GM19099 (cell line): Measurements from ENCODE around the gene FOXP1.

Experiments
- POLR2A ChIP-seq: IDR thresholded peaks from 3 replicates; pipeline ENCODE4 v1.6.1; 2011; ENCODE audit warnings: low read depth; ENCODE audit not compliant: insufficient read length; ENCODE audit errors: extremely low read depth

Gene FOXP1

DNA sequence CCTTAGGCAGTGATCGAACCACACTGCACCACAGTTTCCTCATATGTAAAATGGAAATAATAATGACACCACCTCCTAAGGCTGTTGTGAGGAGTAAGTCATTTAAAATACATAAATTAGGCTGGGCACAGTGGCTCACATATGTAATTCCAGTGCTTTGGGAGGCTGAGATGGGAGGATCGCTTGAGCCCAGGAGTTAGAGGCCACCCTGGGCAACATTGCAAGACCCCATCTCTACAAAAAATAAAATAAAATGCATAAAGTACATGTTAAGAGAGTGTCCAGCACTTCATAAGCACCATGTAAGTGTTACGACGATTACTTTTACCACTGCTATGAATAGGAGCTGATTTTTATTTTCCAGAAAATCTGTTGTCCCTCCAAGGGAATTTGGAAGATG is 440.0 kb downstream of the FOXP1 start:
- no peak for TF ChIP-seq POLR2A

DNA sequence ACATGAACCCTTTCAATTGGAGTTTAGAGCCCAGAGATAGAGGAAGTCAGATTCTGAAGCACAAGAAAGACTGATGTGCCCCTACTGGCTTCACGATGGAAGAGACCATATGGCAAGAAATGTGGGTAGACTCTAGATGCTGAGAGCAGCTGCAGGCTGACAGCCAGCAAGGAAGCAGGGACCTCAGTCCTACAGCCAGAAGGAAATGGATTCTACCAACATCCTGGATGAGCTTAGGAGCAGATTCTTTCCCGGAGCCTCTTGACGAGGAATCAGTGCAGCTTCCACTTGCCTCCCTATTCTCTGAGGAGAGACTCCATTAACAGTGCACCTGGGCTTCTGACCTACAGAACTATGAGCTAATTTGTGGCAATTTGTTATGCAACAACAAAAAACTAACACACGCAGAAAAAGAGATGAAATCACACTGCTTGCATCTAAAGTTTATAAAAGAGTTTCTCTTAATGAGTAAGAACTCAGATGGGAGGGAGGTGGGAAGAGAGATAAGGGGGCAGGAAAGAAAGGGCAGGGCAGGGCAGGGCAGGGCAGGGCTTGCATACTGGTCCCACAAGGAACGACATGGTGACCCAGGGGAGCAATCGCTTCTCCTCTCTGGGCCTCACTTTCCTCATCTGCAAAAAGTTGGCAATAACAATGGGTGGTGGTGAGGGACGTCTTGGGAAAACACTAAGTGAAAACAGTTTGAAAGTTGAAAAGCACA is 440.9 kb downstream of the FOXP1 start:
- TF ChIP-seq POLR2A = no peak

DNA sequence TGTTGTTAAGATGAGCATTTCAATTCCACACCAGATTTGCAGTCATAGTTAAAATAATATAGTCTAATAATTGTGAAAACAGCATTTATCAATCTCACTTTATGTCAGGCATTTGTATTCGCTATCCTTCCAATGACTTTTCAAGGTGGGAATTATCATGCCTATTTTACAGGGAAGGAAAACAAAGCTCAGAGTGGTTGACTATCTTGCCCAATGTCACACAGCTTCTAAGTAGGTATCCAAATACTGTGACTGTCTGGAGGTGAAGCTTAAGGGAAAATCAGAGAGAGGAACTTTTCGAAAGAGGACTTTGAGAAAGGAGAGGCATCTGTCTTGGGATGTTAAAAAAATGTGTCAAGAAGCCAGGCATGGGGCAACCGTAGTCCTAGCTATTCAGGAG is 443.1 kb downstream of the FOXP1 start:
- no peak for TF ChIP-seq POLR2A

DNA sequence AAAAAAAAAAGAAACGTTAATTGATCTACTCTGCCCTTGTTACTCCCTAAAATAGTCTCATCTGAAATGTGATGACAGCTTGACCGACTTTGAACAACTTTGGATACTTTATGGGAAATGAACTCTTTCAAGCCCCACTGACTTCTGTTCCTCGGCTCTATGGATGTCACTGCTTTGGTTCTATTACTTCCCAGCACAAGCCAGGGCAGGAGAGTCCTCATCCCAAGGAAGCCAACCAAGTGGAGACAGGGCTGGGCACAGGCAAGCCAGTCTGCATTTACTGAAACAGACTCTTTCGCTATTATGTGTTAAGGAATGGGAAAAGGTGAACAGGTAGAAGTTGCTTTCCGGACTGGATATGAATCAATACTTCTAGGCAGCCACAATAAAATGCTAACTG is 444.0 kb downstream of the FOXP1 start:
- no peak for TF ChIP-seq POLR2A

DNA sequence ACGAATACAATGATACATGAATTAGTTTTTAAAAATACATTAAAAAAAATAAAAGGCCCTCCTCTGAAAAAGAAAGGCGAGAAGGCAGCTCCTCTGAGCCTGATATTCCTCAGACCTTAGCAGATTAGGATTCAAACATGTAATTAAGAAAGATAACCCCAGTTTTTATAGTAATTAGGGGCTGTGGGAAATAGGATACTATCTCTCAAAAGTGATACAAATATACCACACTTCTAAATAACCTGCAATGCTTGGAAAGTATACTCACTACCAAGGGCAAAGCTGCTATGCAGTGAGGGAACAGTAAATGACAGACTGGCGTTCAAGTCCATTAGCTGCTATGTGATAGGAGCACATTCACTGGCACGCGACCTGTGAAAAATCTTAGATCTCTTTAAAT is 445.1 kb downstream of the FOXP1 start:
- no peak for TF ChIP-seq POLR2A

DNA sequence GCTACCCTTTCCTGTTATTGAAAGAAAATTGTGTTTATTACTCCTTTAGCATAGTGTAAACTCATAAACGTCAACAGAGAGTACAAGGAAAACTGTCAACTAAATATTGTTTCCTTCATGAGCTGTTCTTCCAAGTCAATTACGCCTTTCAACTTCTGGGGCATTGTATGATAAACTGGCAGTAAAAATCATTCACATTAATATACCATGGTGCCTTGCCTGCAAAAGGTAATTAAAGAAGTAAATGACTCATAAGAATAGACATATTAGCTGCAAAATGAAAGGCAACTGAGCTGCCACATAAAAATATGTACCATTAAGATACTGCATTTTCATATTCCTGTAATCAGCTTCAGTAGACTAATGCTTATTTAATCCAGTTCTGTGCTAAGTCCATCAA is 447.3 kb downstream of the FOXP1 start:
- TF ChIP-seq POLR2A = no peak

DNA sequence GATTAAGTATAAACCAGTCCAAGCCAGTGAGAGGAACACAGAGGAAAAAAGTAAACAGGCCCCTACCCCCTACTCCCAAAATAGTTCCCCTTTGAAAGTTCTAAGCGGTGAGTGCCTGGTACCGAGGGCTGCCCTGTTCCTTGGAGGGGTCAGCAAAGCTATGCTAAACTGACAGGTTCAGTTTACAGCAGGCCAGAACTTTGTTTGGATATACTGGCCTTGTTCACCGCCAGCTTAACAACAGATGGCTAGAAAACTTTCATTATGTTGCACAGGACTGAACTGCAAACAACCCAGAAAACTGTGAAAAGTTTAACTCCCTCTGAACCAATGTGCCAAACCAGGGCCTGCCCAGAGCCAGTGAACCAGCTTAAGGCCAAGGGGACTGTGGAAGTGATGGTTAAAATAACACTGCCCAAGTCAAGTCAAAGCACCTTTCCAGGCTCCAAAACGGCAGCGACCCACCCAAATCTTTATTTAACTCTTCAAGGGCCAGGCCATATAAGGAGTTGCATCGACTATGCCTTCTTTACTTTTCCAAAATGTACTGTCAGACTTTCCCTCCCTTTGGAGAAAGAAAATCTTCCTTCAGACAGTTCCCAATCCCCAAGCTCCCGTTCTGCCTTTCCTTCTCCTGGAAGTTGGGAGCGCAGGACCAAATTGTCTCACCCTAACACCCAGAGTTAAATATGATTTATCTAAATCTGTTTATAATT is 448.0 kb downstream of the FOXP1 start:
- TF ChIP-seq POLR2A = no peak

DNA sequence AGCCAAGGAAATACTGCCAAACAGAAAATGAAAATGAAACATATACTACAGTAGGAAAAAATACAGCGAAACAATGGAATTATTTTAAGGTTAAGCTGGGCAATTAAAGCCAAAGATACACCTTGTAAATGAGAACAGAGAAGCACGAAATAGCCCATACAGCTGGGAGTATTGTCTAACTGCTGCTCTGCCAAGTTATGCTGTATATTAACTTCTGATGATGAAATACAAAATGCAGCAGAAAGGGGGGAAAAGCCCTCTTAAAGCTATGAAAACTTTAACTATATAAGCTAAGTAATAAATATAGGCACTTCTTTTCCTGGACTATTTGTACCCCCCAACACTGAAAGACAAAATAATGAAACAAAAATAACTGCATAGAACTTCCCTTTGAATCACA is 449.0 kb downstream of the FOXP1 start:
- no peak for TF ChIP-seq POLR2A

DNA sequence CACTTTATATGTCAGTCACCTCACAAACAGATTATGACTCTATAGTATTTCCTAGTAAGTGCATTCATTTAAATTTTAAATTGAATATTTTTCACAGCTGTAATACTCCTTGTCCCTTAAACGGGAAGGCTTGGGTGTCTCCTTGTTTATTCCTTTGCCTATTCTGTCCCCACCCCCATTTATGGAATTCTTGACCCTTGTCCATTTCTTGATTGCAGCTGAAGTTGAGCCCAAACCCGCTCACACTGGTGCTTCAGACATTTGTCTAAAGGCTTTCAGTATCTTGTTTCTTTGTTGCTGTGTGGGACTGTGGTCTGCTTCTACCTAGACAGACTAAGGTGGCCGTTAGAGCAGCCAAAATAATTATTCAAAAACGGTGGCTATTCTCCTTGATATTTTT is 449.7 kb downstream of the FOXP1 start:
- TF ChIP-seq POLR2A = no peak

DNA sequence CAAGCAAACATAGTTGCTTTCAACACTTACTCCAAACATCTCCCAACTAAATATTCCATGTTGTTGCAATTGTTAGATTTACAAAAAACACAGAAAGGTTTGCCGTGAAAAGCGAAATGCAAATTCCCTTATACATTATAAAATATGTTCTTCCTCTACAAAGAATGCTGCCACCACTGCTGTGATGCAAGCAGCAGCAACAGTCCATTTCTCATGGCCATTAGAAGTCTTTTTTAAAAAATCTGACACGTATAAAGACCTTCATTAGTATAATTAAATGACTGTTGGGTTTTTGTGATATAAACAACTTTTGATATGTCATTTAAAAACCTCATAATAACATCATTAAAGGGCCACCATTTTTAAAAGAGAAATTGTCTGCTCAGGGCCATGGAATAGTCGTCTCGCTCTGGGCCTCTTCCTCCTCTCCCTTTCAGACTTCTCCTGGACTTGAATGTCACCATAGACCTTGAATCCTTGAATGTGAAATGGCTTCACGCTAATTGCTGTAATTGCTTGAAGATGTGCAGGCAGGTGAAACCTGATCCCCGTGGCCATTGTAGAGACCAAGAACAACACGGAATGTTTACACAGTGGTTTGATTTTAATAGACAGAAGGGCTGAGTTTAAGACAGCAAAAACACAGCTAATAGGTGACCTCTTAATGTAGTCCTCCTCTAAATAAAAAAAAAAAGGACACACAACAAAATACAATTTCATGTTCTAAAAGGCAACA is 450.4 kb downstream of the FOXP1 start:
- no peak for TF ChIP-seq POLR2A

DNA sequence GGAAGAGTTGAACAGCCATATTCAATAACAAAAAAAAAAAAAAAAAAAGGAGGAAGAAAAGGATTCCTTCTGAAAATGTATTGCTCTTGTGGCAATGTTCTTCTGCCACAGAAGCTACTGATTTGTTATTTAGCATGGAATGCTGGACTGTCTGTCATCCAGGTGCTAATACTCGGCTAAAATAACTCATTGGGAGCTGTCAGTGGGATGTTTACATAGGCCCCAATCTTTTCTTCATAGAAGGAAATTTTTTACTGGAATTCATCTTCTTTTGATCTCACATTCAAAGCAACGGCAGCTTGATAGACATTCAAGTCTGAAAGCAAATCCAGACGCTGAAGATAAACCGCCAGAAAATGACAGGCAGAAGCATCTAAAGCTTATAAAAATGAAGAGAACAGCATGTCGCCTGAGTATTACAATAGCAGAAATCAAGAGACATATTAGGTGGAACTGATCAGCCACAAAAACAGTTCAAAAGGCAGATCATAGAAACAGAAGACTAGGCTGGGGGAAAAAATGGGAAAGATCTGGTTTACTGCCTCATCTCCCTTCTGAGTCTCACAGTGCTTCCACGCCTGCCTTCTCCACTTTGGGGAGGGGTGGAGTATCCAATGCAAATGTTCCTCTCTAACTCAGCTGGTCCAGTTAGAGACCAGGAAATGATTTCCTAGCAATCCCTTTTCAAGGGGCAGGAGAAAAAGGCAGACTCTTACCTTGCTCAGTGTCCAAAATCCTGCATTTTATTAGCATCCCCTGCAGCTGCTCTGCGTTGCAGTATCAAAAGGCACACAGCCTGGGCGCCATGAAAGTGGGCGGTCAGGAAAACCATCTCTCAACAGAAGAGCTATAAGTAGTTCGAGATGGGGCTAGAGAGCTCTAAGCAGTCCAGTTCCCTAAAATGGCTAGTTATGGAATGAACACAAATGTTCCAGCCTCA is 451.9 kb downstream of the FOXP1 start:
- no peak for TF ChIP-seq POLR2A

DNA sequence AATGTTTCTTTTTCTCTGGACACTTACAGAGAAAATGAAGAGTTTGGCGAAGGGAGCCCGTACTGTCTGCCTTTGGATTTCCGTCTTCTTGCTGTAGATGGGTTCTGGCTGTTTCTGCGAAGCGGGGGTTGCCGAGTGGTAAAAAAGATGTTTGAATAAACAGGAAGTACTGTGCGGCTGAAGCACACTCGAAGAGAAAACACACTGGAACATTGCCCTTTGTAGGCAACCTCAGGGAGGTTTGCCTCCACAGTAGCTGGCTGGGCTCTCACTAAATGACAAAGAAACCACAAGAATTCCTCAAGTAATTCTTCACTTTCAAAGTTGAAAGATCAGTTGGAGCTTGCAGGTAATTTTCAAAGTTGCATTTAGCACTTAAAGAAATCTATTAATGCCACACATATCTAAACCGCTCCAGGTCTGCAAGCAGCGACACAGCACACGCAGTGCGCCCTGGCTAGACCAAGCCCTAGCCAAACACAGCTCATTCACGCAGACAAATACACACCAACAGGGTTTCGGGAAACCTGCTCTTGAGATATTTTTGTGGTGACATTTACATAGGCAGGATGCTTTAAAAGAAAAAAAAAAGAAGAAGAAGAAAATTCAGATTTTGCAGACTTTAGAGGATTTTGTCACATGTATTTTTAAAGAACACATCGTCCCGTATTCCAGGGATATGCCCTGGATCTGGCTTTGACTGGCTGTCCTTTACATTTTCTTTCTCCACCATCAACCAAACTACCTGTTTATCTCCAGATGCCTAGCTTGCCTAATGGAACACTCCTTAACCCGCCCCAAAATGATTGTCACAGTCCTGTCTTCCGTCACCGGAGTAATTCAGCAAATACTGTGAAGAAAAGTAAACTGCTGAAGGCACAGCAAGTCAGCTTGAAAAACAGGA is 452.8 kb downstream of the FOXP1 start:
- no peak for TF ChIP-seq POLR2A

DNA sequence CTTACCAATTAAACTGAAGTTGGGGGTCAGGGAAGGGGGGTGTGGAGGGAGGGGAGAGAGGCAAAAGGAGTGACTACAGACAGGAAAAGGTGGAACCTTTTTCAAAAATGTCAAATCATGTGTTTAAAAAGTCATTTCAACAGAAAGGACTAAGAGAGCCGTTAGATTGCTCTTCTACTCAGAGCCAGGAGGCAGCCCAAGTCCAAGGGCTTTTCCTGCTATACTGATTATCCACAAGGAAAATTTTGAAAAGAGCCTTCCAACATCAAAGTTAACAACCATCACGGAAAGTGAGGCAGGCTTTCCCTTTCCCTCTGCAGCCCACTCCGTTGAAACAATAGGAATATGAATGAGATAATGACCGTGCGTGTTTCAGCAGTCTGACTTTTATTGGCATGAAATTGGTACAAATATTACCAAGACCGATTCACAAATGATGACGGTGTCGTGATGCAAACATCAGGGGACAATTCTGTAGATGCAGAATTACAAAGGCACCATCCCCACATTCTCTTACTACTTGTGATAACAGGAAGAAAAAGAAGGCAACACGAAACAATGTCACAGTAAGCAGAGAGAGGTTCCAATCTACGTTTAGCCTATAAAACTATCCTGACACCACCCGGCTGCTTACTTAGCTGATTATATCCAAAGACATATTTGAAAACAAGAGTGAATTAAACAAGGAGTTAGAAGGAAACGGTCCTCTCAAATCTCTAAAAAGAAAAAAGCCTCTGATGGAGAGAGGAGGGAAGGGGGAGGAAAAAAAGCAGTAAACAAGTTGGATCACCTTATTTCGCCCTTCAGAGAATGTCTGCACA is 453.7 kb downstream of the FOXP1 start:
- no peak for TF ChIP-seq POLR2A
